ENCODE results near the gene GRAMD4.

GRCh38 chr22:46634011-46634699 lies 14.0 kb downstream of the GRAMD4 start:
- TF ChIP-seq CTCF (IDR thresholded peaks at IDR 0.05 in 2 of 3, conservative IDR thresholded peaks at IDR 0.05 in 1 of 3; ENCODE audit: control insufficient read depth in 2 of 3, extremely low read depth in 1 of 3, insufficient read depth in 1 of 3, low read depth in 3 of 3, low read length in 3 of 3) (no peak), TBL1XR1 (IDR thresholded peaks at IDR 0.05; ENCODE audit: low read depth, low read length) (no peak), BMI1 (IDR thresholded peaks at IDR 0.05; ENCODE audit: borderline replicate concordance) (no peak), POLR2A (IDR thresholded peaks at IDR 0.05; ENCODE audit: low read depth, low read length) (no peak), FOXK2 (IDR thresholded peaks at IDR 0.05) (no peak), PBX3 (IDR thresholded peaks at IDR 0.05; ENCODE audit: insufficient replicate concordance, low read depth, low read length) (no peak), TCF12 (IDR thresholded peaks at IDR 0.05; ENCODE audit: low read depth, low read length) (no peak), EGR1 (IDR thresholded peaks at IDR 0.05; ENCODE audit: borderline replicate concordance in 1 of 2, low read depth in 2 of 2, low read length in 2 of 2) (no peak), CHD4 (IDR thresholded peaks at IDR 0.05) (no peak), STAT3 (IDR thresholded peaks at IDR 0.05; ENCODE audit: low read depth, low read length) (no peak)
